Epidermal melanocyte (primary cell): ENCODE measurements around the gene SERINC5.

ENCODE experiments used
- DNase-seq: peaks from one replicate; pipeline ENCODE4 v3.0.0; 2011; ENCODE audit warnings: low spot score; ENCODE audit not compliant: insufficient read length

The SERINC5 gene

DNA sequence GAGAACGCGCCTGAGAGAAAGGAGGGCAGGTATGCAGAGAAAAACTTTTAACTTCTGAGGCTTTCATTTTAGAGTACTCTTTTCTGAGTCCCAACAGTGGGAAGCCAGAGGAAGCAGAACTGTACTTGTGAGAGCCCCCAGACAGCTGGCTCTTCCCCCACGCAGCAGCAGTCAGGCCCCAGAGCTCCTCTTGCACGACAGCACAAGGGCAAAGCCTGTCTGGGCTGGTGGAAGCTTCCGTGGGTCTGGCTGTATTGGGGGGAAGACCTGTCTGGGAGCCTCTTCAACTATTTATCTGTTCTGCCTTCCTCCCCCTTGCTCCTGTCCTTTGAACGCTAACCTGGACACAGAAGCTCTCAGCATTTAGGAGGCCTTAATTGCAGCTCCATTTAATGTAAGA lies 152.5 kb downstream of the SERINC5 start:
- no peak for DNase-seq

- DNase-seq: no peak
Measured at GRCh38 chr5:80101993-80102392, 153.9 kb downstream of the SERINC5 start.

DNA sequence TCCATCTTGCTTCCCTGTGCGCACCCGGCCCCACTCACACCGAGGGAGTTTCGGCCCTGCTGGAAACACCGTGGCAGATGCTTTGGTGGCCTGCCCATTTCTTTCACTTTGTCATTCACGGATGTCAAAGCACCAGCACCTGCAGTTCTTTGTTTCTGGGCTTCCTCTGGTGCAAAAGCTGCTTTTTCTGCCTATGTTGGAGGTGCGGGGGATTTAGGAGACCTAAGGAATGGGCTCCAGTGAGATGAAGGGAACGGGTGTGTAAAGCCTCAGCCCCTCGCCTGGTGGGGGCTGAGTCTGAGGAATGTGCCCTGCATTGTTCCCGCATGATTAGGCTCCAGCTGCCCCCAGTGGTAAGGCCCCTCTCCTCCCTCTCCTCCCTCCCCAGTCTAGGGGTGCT lies 158.4 kb downstream of the SERINC5 start:
- no peak for DNase-seq

GRCh38 chr5:80094236-80094738 lies 161.6 kb downstream of the SERINC5 start:
- no peak for DNase-seq

DNA sequence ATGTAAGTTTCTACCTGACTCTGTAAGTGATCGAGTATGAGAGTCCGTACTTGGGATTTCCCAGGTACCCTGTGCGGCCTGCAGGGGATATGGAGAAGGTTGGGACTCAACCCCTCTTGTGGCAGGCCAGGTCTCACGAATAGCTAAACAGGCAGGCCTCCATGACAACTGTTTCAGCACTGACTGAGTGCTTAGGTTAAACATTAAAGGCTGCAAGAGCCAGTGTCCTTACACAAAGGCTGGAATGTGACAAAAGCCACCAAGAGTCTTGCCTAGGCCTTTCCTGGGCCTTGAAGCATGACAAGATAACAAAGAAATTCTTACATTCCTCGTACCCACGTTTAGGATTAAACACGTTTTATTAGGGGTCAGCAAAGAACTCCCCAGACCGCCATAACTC lies 162.1 kb downstream of the SERINC5 start:
- DNase-seq: no peak

- DNase-seq: no peak
Measured at GRCh38 chr5:80092486-80093107, 163.3 kb downstream of the SERINC5 start.

DNA sequence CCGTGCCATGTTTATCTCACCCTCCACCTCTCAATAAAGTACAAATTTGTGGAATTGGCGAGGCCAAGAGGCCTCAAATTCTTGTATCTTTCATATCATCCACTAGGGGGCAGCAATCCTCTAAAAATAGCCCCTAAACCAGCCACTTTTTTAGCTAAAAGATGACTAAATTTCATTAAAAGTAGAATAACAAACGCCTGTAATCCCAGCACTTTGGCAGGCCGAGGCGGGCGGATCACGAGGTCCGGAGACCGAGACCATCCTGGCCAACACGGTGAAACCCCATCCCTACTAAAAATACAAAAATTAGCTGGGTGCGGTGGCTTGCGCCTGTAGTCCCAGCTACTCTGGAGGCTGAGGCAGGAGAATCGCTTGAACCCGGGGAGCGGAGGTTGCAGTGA lies 164.1 kb downstream of the SERINC5 start:
- DNase-seq: peak; percentile 74

DNA sequence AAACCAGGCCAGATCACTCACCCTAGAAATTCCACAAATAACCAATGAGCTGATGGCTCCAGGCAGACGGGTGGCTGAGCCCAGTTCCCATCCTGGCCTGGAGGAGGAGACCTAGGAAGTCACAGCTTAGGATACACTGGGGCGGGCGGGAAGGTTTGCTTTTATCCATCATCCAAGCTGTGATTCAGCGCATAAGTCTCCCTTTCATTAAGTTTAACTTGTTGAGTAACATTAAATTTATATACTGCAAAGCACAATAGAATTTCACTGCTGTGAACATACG lies 165.0 kb downstream of the SERINC5 start:
- no peak for DNase-seq

DNA sequence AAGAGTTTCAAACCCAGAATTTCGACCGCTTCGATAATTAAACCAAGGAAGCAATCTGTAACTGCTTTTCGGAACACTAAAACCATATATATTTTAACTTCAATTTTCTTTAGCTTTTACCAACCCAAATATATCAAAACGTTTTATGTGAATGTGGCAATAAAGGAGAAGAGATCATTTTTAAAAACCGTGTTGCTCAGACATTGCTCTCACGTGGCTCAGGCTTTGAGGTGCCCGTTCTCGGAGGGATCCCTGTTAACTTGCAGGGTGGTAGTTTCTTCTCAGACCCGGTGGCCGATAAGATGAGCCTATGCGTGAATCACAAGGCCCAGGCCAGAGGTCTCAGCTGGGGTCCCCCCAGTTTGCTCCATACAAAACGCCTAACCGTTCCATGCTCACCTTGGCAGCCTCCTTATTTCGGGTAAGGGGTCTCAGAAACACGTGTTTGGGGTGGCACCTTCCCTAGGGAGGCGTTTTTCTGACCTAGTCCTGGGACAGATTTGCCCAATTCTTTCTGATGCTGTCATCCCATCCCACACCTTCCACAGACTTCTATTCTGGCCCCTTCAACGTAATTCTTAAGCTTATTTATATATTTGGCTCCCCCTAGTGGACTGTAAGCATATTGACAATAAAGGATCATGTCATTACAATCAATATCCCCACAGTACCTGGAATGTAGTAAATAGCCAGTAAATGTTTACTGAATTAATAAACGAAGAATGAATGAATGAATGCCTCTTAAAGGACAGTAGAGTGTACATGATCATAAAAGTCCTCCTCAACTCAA lies 172.6 kb downstream of the SERINC5 start:
- peak; percentile 90 for DNase-seq

GRCh38 chr5:80082731-80083100 lies 173.1 kb downstream of the SERINC5 start:
- DNase-seq: peak; percentile 57

GRCh38 chr5:80082281-80082680 lies 173.6 kb downstream of the SERINC5 start:
- DNase-seq: no peak

GRCh38 chr5:80078921-80079320 lies 176.9 kb downstream of the SERINC5 start:
- DNase-seq: no peak

DNA sequence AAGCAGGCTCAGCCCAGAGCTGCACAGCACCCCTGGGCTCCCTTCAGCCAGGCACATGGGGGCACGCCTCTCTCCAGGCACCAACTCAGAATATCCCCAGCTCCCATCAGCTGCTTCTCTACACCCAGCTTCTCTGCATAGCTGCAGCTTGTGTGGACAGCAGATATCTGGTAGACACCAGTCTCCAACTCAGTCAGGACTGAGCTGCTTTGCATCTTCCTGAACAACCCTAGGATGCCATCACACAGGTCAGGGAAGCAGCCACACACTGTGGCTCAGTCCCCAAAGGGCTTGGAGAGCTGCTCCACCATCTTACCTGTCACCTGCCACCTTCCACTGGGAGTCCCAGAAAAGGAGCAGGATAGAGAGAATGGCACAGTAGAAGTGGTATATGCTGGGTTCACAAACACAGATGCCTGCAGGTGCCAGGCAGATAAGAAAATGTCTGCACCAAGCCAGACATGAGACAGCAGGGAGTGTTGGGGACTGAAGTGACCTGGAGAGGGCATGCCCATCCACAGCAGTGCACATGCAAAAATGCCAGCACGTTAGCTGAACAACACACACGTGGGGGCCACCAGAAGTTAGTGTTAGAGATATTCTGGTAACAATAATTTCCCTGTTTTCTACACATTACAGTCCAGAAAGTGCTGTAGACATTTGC lies 178.7 kb downstream of the SERINC5 start:
- DNase-seq: no peak

- no peak for DNase-seq
Measured at GRCh38 chr5:80076131-80077050, 179.5 kb downstream of the SERINC5 start.

DNA sequence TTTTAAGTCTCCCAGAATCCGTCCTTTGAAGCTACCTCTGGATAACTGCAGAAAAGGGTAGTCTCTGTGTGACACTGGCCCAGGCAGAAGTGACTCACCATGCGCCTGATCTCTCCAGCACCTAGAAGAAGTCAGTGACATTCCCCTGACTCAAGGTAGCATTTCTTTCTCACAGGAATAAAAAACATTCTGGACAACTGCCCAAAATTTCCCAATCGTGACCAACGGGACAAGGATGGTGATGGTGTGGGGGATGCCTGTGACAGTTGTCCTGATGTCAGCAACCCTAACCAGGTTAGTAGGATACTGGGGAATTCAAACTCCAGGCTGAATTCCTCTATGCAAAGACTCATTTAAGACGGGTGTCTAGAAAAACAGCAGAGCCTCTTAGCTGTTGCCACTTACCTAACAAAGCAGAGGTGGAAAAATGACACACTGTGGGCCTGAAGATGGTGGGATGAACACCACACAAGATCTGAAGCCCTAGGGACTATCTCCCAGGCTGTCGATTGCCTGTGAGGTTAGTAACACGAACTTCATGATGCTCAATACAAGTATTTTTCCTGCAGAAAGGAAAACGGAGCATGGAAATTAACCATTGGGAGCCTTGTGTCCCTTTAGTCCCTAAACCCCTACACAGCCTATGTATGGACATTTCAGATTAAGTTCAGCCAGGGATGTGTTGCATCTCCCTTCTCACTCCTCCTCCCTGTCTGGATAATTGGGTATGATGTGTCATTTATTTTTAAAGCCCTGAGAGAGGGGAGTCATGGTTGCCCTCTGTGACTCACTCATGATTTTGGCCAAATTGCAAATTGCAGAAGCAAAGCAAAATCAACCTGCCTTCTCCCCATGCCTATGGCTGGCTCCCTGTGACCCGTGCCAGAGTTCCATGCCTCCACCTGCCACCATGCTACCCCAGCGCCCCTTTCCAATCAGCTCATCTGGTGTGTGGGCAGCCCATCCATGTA lies 183.5 kb downstream of the SERINC5 start:
- no peak for DNase-seq

DNA sequence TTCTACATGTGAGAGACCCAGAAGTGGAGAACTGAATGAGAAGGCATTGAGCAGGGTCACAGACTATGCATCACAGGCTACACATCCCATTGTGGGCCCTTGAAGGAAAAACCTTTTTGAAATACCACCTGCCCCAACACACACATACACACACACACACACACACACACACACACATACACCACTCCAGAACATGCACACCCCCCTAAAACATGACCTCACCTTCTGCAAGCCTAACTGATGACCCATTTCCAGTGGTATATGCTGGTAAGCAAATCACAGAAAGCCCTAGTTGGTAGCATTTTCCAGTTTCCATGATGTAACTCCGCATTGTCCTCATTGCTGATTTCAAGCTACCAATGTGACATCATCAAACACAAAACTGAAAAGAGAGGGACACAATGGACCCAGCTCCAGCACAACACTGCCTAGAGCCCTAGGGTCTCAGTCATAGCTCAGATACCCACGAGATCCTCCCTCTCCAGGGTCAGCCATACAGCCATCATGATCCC lies 184.3 kb downstream of the SERINC5 start:
- DNase-seq: no peak

DNA sequence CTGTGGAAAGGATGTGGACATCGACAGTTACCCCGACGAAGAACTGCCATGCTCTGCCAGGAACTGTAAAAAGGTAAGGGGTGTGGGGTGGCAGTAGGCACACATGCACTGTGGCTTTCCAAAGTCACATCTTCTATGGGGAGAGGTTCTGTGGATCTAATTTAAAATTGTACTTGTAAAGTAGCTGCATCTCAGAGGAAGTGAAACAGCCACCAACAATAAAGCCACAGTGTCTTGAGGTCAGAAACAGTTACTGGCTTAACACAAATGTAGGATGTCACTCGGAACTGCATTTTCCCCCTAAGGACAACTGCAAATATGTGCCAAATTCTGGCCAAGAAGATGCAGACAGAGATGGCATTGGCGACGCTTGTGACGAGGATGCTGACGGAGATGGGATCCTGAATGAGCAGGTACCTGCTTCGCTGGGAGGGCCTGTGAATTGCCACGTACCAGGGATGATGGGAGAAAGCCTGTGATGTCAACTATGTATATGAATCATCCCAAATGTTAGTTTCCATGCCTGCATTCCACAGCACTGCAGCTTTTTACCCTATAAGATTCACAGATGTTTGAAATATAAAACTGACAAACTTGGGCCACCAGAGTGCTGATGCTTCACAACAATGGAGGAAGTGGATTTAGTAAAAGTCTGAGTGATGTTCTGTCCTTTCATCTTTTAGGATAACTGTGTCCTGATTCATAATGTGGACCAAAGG lies 185.4 kb downstream of the SERINC5 start:
- no peak for DNase-seq

DNA sequence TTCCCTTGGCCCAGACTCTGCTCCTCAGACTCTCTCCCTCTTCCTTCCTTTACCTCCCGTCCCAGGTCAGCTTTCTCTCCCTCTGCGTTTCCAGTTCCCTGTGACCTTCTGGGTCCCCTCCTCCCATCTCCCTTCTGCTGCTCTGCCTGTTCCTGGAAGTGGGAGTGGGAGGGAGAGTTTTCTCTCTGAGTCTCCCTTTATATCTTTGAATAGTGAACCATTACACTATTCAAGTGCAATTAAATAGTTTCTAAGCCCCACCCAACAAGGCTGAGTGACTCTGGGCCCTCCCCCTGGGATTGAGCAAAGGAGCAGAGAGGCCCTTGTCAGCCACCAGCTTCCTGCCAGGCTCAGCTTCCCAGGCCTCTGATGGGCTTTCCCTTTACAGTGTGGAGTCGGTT lies 185.9 kb downstream of the SERINC5 start:
- DNase-seq: no peak

- no peak for DNase-seq
Measured at GRCh38 chr5:80069251-80069800, 186.5 kb downstream of the SERINC5 start.
